ENCODE data around the gene TPRG1. TPM values are rescaled to one million over a fixed set of nuclear protein-coding genes. Genes with fewer than 3 reads are reported as not detected.
A peak's percentile ranks its signal among the peaks of the same experiment; 100 is the strongest.

The TPRG1 gene
- total RNA-seq, 1 donor from 2014 or later: 21.6 TPM

- TF ChIP-seq POLR2AphosphoS5 (IDR thresholded peaks at IDR 0.05; ENCODE audit: insufficient read depth in 1 of 2, low read depth in 1 of 2) (no peak), POLR2A (IDR thresholded peaks at IDR 0.05) (no peak), CTCF (IDR thresholded peaks at IDR 0.05) (no peak)
These were observed 51.3 kb downstream of the TPRG1 start for GRCh38 chr3:189222927-189223636.

GRCh38 chr3:189225431-189225830 is 53.7 kb downstream of the TPRG1 start:
- no peak for DNase-seq (ENCODE audit: extremely low spot score in 2 of 2)
- no peak overlapping the region for H3K27ac ChIP-seq
- no peaks in the 10 kb centered on the region for H3K27me3 ChIP-seq
- TF ChIP-seq POLR2AphosphoS5 (IDR thresholded peaks at IDR 0.05; ENCODE audit: insufficient read depth in 1 of 2, low read depth in 1 of 2) (no peak), CTCF (IDR thresholded peaks at IDR 0.05) (no peak), POLR2A (IDR thresholded peaks at IDR 0.05) (no peak)
- intact Hi-C loops (cut with DNase I): no loop called here
- H3K4me3 ChIP-seq: no peak overlapping the region
- no peaks in the 10 kb centered on the region for H3K4me1 ChIP-seq
- no peaks in the 10 kb centered on the region for H3K9me3 ChIP-seq
- no peaks in the 10 kb centered on the region for H3K36me3 ChIP-seq

More at GRCh38 chr3:189222927-189223636, 51.3 kb downstream of the TPRG1 start:
- intact Hi-C loops (cut with DNase I): no loop called here
- H3K9me3 ChIP-seq: no peaks in the 10 kb centered on the region
- no peak overlapping the region for H3K27ac ChIP-seq
- no peak overlapping the region for H3K4me3 ChIP-seq
- H3K36me3 ChIP-seq: no peaks in the 10 kb centered on the region
- no peaks in the 10 kb centered on the region for H3K4me1 ChIP-seq
- DNase-seq (ENCODE audit: extremely low spot score in 2 of 2): no peak
- H3K27me3 ChIP-seq: no peaks in the 10 kb centered on the region

- DNase-seq (ENCODE audit: extremely low spot score in 2 of 2): no peak
- no peaks in the 10 kb centered on the region for H3K4me1 ChIP-seq
- no peak overlapping the region for H3K27ac ChIP-seq
- TF ChIP-seq CTCF (IDR thresholded peaks at IDR 0.05): no peak
- TF ChIP-seq POLR2A (IDR thresholded peaks at IDR 0.05): no peak
- no peak for TF ChIP-seq POLR2AphosphoS5 (IDR thresholded peaks at IDR 0.05; ENCODE audit: insufficient read depth in 1 of 2, low read depth in 1 of 2)
- intact Hi-C loops (cut with DNase I): no loop called here
- H3K9me3 ChIP-seq: no peaks in the 10 kb centered on the region
- no peak overlapping the region for H3K4me3 ChIP-seq
- H3K36me3 ChIP-seq: no peaks in the 10 kb centered on the region
- H3K27me3 ChIP-seq: no peaks in the 10 kb centered on the region
These were observed 55.5 kb downstream of the TPRG1 start for GRCh38 chr3:189227249-189227648.

- no peaks in the 10 kb centered on the region for H3K9me3 ChIP-seq
- no peak overlapping the region for H3K4me3 ChIP-seq
- H3K27ac ChIP-seq: no peak overlapping the region
- no peak for TF ChIP-seq CTCF (IDR thresholded peaks at IDR 0.05)
- TF ChIP-seq POLR2AphosphoS5 (IDR thresholded peaks at IDR 0.05; ENCODE audit: insufficient read depth in 1 of 2, low read depth in 1 of 2): no peak
- TF ChIP-seq POLR2A (IDR thresholded peaks at IDR 0.05): no peak
- DNase-seq (ENCODE audit: extremely low spot score in 2 of 2): no peak
- no peaks in the 10 kb centered on the region for H3K36me3 ChIP-seq
- no peaks in the 10 kb centered on the region for H3K27me3 ChIP-seq
- intact Hi-C loops (cut with DNase I): no loop called here
- no peaks in the 10 kb centered on the region for H3K4me1 ChIP-seq
These were observed 57.5 kb downstream of the TPRG1 start for GRCh38 chr3:189229196-189229828.

- no peak overlapping the region for H3K4me3 ChIP-seq
- no peaks in the 10 kb centered on the region for H3K27me3 ChIP-seq
- DNase-seq (ENCODE audit: extremely low spot score in 2 of 2): no peak
- H3K36me3 ChIP-seq: no peaks in the 10 kb centered on the region
- H3K4me1 ChIP-seq: no peaks in the 10 kb centered on the region
- H3K9me3 ChIP-seq: no peaks in the 10 kb centered on the region
- intact Hi-C loops (cut with DNase I): no loop called here
- TF ChIP-seq CTCF (IDR thresholded peaks at IDR 0.05) (no peak), POLR2A (IDR thresholded peaks at IDR 0.05) (no peak), POLR2AphosphoS5 (IDR thresholded peaks at IDR 0.05; ENCODE audit: insufficient read depth in 1 of 2, low read depth in 1 of 2) (no peak)
- H3K27ac ChIP-seq: peak overlapping the region; percentile 40
These were observed 61.0 kb downstream of the TPRG1 start for GRCh38 chr3:189232790-189233189.

Measured in vagina (tissue), 2 donors.